ENCODE measurements around the gene NCOA3. TPM values are rescaled to one million over a fixed set of nuclear protein-coding genes. Genes with fewer than 3 reads are reported as not detected.
"Not testable (repeated sequence)": the region's sequence is repeated elsewhere in the genome, so short reads cannot be mapped to it uniquely, and the experiment has no call there.

Gene NCOA3
- total RNA-seq, 2 experiments from 2014 or later, result 58.1 to 66.4 TPM

DNA sequence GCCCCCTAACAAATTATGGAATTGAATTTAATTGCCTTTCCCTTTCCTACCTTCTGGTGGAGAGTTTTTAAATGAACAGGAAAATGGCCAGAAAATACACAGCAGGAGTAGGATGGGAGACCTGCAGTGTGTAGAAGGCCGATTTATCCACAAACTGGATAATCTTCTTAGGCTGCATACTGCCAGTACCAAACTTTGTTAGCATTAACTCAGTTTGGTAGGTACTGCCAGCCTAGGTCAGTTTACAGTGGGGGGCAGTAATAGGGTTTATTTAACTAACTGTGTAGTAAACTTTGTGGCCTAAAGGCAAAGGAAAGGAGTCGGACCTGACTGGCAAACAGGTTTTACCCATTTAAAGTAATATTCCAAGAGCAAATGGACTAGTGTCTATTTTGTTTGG lies 4.6 kb downstream of the NCOA3 start:
- peaks cover 3% of the 10 kb centered on the region for H3K27me3 Mint-ChIP-seq

DNA sequence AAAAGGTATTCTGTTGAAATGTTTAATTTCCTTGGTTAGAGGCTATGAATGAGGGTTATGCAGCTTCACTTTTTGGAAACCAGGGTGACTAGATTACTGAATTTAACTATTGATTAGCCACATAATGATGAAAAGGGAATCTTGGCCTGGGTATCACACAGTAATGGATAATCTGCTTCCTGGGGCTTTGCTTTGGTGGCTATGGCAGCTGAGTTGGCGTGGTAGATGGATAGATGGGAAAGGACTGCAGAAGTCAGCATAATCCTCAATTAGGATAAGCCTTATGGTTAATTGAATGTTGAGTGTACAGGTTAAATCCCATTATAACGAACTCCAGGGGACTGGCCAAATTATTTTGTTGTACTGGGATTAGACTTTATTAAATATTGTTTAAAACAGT lies 5.2 kb downstream of the NCOA3 start:
- Mint-ChIP-seq H3K27ac (peak overlapping the region; percentile 86), H3K9me3 (no peaks in the 10 kb centered on the region), H3K4me1 (peaks cover 62% of the 10 kb centered on the region), H3K27me3 (peaks cover under 1% of the 10 kb centered on the region), H3K4me3 (peak overlapping the region; percentile 32), H3K36me3 (peaks cover 54% of the 10 kb centered on the region)
- no peak for DNase-seq

More for the DNA sequence above, 4.6 kb downstream of the NCOA3 start:
- no peak for DNase-seq
- Mint-ChIP-seq H3K9me3 (no peaks in the 10 kb centered on the region), H3K27ac (peak overlapping the region; percentile 77), H3K4me1 (peaks cover 64% of the 10 kb centered on the region), H3K36me3 (peaks cover 57% of the 10 kb centered on the region), H3K4me3 (peak overlapping the region; percentile 45)

DNA sequence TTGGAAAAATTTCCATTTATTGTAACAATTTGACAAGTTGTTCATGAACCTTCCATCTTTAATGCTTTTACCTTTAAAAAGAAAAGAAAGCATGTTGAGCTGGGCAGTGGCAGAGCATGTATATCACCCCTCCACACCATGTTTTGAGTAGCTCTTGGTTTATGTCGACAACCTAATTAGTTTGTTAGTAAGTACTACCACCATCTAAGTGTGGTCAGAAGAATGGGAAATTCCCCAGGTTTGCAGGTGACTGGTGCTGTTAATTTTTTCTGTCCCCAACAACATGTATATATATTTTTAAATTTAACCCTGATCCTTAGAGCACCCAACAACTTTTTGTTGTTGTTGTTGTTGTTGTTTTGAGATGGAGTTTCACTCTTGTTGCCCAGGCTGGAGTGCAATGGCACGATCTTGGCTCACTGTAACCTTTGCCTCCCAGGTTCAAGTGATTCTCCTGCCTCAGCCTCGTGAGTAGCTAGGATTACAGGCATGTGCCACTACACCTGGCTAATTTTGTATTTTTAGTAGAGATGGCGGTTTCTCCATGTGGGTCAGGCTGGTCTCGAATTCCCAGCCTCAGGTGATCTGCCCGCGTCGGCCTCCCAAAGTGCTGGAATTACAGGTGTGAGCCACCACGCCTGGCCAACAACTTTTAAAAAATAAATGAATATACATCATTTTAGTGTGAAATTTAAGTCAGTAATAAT lies 5.7 kb downstream of the NCOA3 start:
- H3K4me1 Mint-ChIP-seq, result peaks cover 64% of the 10 kb centered on the region
- H3K9me3 Mint-ChIP-seq, DNase-seq, H3K27me3 Mint-ChIP-seq: not testable (repeated sequence)
- H3K27ac Mint-ChIP-seq, result peak overlapping the region; percentile 86
- peaks cover 54% of the 10 kb centered on the region for H3K36me3 Mint-ChIP-seq
- H3K4me3 Mint-ChIP-seq, result peak overlapping the region; percentile 32

DNA sequence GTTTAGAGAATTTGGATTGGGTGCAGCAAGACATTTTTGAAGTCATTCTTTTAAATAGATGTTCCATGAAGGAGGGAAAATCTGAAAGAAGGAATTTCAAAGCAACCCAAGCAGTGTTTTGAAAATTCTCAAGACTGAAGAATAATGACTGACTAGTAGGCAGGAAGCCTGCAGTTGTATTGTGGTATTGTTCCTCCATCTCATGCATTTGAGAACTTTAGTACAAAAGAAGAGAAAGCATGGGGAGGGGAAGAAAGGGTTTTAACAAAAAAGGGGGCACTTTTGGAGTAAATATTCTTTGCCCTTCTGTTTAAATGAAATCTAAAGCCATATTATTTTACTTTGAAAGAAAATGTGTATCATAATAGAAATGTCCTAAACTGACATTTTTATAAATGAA lies 6.6 kb downstream of the NCOA3 start:
- Mint-ChIP-seq H3K27ac (peak overlapping the region; percentile 97), H3K4me3 (peak overlapping the region; percentile 75), H3K4me1 (peaks cover 70% of the 10 kb centered on the region), H3K9me3 (no peaks in the 10 kb centered on the region), H3K36me3 (peaks cover 53% of the 10 kb centered on the region), H3K27me3 (no peaks in the 10 kb centered on the region)
- DNase-seq, result no peak

DNA sequence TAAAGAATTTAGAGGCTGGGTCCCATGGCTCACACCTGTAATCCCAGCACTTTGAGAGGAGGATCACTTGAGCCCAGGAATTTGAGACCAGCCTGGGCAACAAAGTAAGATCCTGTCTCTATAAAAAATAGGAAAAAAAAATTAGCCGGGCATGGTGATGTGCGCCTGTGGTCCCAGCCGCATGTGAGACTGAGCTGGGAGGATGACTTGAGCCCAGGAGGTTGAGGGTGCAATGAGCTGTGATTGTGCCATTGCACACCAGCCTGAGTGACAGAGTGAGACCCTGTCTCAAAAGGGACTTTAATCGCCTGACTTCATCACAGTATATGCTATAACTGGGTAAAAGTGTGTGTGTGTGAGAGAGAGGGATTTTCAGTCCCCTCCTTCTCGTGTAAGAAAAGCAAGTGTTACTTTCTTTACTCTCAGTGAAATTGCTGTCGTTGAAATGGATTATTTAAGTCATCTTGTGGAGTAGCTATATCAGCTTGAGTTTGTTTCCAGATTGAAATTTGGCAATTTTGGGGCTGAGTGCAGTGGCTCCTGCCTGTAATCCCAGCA lies 7.5 kb downstream of the NCOA3 start:
- no peaks in the 10 kb centered on the region for H3K27me3 Mint-ChIP-seq
- peak overlapping the region; percentile 97 for H3K27ac Mint-ChIP-seq
- peaks cover 69% of the 10 kb centered on the region for H3K4me1 Mint-ChIP-seq
- H3K9me3 Mint-ChIP-seq, result no peaks in the 10 kb centered on the region
- no peak for DNase-seq
- peaks cover 48% of the 10 kb centered on the region for H3K36me3 Mint-ChIP-seq
- H3K4me3 Mint-ChIP-seq, result peak overlapping the region; percentile 75

DNA sequence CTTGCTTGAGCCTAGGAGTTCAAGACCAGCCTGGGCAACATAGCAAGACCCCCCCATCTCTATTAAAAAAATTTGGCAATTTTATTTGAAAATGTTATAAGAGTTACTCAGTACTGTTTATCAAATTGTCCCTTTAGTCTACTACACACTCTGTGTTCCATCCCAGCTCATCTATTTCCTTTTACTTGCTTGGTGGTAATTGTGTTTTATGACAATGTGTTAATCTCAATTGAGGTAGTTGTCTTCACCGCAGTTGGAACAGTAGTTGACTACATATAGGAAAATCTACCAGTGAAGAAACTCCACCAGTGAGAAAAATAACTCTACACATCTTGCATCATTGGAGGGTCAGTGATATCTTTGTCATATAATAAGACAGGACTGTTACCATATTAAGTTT lies 8.0 kb downstream of the NCOA3 start:
- Mint-ChIP-seq H3K4me1 (peaks cover 69% of the 10 kb centered on the region), H3K9me3 (no peaks in the 10 kb centered on the region), H3K4me3 (peak overlapping the region; percentile 75), H3K27ac (peak overlapping the region; percentile 97), H3K36me3 (peaks cover 49% of the 10 kb centered on the region), H3K27me3 (no peaks in the 10 kb centered on the region)
- no peak for DNase-seq

DNA sequence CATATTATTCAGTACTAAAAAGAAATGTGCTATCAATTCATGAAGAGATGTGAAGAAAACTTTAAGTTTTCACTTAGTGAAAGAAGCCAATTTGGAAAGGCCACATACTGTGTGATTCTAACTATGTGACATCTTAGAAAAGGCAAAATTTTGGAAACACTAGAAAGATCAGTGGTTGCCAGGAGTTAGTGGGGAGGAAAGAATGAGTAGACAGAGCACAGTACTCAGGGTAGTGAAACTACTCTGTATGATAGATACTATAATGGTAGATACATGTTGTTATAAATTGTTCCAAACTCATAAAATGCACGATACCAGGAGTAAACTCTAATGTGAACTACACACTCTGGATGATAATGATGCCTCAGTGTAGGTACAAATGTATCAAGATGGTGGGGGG lies 14.2 kb downstream of the NCOA3 start:
- Mint-ChIP-seq H3K27ac (peak overlapping the region; percentile 90), H3K27me3 (no peaks in the 10 kb centered on the region), H3K4me1 (peaks cover 44% of the 10 kb centered on the region), H3K36me3 (peaks cover 60% of the 10 kb centered on the region), H3K4me3 (peak overlapping the region; percentile 29), H3K9me3 (peaks cover 10% of the 10 kb centered on the region)
- DNase-seq, result no peak

DNA sequence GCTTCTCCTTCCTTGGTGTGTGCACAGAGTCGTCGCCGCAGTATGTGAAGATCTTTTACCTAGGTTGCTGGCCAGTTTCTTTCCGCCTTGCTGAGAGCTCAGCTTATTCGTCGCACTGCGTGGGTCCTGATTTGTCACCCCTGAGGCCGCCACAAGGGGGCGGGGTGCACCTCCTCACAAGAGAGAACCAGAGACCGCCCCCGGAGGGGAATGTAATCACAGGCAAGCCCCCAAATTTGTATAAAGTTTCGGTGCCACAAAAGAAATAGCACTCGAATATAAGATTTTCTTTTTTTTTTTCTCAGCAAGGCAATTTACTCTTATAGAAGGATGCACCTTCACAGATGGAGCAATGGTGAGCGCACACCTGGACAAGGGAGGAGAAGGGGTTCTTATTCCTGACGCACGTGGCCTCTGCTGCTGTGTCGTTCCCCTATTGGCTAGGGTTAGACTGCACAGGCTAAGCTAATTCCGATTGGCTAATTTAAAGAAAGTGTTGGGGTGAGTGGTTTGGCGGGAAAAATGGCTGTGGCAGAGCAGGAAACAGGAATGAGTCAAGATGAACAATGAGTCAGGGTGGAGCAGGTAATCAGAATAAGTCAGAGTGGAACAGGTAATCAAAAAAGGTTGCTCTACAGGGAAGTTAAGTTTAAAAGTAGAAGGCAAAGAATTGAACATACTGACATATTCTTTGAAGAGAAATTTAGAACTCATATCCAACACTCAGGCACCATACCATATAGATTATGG lies 19.5 kb downstream of the NCOA3 start:
- Mint-ChIP-seq H3K9me3 (peaks cover 20% of the 10 kb centered on the region), H3K27ac (peak overlapping the region; percentile 44), H3K27me3 (no peaks in the 10 kb centered on the region), H3K4me3 (peak overlapping the region; percentile 4), H3K4me1 (peaks cover 30% of the 10 kb centered on the region), H3K36me3 (peaks cover 74% of the 10 kb centered on the region)
- no peak for DNase-seq

DNA sequence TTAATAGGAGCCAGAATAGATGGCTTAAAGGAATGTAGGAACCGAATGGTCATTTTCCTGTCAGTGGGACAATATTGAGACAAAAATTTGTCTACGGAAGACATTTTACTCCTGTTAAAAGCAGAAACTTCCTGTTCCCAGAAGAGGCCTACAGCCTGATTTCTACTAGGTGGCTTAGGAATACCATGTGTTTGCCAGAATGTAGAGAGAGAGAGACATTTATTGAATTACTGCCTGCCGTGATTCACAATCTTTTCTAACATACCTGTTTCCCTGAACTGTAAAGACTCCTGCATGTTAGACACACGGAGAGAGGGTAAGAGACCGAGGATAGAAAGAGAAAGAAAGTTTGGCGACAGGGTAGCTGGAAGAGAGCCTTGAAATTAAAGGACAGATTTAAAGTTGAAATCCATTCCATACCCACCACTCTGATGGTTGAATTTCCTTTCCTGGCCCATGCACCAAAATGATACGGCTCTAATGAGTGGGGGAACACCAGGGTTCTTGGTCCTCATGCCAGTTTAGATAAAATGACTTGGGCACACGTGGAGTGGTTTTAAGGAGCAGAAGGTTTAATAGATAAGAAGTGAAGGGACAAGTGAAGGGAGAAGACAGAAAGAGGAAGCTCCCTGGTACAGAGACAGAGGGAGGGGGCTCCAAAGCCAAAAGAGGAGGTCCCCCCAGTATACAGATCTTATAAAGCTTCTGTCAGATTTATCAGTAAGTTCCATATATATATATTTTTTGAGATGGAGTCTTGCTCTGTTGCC lies 22.5 kb downstream of the NCOA3 start:
- no peak for DNase-seq
- Mint-ChIP-seq H3K4me1 (peaks cover 35% of the 10 kb centered on the region), H3K4me3 (peak overlapping the region; percentile 44), H3K27ac (peak overlapping the region; percentile 81), H3K36me3 (peaks cover 66% of the 10 kb centered on the region), H3K9me3 (peaks cover 24% of the 10 kb centered on the region), H3K27me3 (no peaks in the 10 kb centered on the region)

DNA sequence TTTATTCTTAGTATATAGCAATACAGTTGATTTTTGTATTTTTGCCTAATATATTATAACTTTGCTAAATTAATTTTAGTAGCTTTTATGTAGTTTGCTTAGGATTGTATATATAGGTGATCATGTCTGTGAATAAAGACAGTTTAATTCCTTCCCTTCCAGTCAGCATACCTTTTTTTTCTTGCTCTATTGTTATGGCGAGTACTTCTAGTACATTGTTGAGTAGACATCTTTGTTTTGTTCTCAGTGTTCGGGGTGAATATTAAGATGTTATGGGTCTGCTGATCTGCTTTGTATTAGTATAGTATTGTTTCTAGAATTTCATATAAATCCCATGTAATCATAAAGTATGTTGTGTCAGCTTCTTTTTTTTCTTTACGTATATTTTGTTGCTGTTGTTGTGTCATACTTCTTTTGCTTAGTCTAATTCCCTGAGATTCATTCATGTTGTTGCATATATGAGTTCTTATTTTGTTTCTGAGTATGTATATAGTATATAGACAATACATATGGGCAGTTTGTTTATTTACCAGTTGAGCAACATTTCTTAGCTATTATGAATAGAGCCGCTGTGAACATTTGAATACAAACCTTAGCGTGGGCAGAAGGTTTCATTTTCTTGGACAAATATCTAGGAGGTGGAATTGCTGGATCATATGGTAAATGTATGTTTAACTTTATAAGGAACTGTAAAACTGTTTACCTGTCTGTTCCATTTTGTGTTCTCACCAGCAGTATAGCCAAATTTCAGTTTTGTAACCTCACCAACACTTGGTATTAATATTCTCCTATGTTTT lies 25.5 kb downstream of the NCOA3 start:
- Mint-ChIP-seq H3K9me3 (peaks cover 8% of the 10 kb centered on the region), H3K27me3 (no peaks in the 10 kb centered on the region), H3K4me3 (no peak overlapping the region), H3K36me3 (peaks cover 61% of the 10 kb centered on the region), H3K4me1 (peaks cover 44% of the 10 kb centered on the region), H3K27ac (no peak overlapping the region)
- DNase-seq, result no peak

DNA sequence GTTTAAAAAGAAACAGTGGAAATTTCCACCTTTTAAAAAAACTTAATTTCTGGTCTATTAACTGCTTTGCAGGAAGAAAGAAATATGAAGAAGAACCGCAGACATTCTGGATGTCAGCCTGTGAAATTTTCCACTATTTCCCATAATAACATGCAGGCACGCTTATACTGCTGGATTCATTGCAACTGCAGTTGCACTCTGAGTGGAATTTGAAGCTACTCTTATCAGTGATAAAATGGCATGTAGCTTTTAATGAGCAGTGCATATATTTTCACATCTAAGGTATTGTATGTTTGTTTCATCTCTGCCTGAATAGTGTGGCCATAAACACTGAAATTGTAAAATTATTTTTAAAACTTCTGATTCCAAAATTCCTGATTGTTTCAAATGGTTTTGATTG lies 28.2 kb downstream of the NCOA3 start:
- H3K4me3 Mint-ChIP-seq, result no peak overlapping the region
- H3K36me3 Mint-ChIP-seq, result peaks cover 51% of the 10 kb centered on the region
- DNase-seq, result no peak
- H3K27ac Mint-ChIP-seq, result no peak overlapping the region
- no peaks in the 10 kb centered on the region for H3K27me3 Mint-ChIP-seq
- peaks cover 44% of the 10 kb centered on the region for H3K4me1 Mint-ChIP-seq
- peaks cover 5% of the 10 kb centered on the region for H3K9me3 Mint-ChIP-seq

DNA sequence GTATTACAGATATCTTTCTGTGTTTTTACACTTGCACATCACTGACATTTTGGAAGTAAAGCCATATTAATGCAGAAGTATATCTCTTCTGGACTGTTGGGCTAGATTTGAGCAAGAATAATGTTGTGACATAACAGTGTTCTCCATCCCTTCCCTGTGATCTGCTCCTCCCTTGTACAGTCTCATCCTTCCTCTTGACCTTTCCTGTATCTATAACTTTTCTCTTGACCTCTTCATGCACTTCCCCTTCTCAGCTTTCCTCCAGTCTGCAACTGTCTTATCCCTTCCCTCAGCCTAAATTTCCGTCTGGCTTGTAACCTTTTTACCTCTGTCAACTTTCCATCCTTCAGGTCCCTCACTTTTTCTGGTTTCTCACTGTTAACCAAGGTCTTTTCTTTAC lies 29.8 kb downstream of the NCOA3 start:
- H3K9me3 Mint-ChIP-seq, result peaks cover 5% of the 10 kb centered on the region
- no peak overlapping the region for H3K27ac Mint-ChIP-seq
- H3K4me1 Mint-ChIP-seq, result peaks cover 50% of the 10 kb centered on the region
- DNase-seq, result no peak
- no peak overlapping the region for H3K4me3 Mint-ChIP-seq
- peaks cover 51% of the 10 kb centered on the region for H3K36me3 Mint-ChIP-seq
- H3K27me3 Mint-ChIP-seq, result no peaks in the 10 kb centered on the region

DNA sequence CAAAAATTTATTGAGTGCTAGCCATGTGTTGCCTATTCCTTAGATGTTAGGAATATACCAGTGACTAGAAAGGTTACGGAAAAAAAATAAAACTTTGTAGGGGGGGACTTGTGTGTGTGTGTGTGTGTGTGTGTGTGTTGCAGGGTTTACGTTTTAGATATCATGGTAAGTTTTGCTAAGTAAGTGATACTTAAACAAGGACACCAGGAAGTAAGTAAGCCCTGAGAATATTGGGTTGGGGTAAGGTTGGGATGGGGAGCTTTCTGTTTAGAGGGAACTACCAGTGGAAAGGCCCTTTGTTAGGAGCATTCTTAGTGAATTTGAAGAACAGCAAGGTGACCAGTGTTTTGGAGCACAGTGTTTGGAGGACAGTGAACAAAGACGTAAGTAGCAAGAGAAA lies 30.3 kb downstream of the NCOA3 start:
- H3K27me3 Mint-ChIP-seq, result no peaks in the 10 kb centered on the region
- H3K36me3 Mint-ChIP-seq, result peaks cover 47% of the 10 kb centered on the region
- H3K4me1 Mint-ChIP-seq, result peaks cover 49% of the 10 kb centered on the region
- DNase-seq, result no peak
- no peak overlapping the region for H3K4me3 Mint-ChIP-seq
- peaks cover 4% of the 10 kb centered on the region for H3K9me3 Mint-ChIP-seq
- no peak overlapping the region for H3K27ac Mint-ChIP-seq

DNA sequence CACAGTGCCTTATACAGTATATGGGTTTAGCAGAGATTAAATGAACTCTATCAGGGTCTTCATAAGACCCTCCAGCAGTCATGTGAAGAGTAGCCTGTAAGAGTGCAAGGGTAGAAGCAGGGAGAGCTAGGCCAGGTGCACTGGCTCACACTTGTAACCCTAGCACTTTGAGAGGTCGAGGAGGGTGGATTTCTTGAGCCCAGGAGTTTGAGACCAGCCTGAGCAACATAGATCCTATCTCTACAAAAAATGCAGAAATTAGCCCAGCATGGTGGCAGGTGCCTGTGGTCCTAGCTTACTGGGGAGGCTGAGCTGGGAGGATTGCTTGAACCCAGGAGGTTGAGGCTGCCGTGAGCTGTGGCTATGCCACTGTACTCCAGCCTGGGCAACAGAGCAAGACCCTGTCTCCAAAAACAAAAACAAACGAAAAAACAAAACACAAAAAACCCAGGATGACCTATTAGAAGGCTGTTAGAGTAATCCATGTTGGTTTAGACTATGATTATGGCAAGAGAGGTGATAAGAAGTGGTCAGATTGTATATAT lies 31.9 kb downstream of the NCOA3 start:
- Mint-ChIP-seq H3K36me3 (peaks cover 38% of the 10 kb centered on the region), H3K9me3 (no peaks in the 10 kb centered on the region), H3K27me3 (no peaks in the 10 kb centered on the region), H3K4me3 (no peak overlapping the region), H3K27ac (no peak overlapping the region), H3K4me1 (peaks cover 43% of the 10 kb centered on the region)
- DNase-seq, result no peak

All from activated naive CD8-positive, alpha-beta T cell treated with anti-CD3 and anti-CD28 coated beads for 36 hours (primary cell).